NCI-H69 (cell line): ENCODE measurements around the gene RNF126.
A peak's percentile ranks its signal among the peaks of the same experiment; 100 is the strongest.

Source experiments
- DNase-seq: peaks from one replicate; lab custom pipeline; 2025; lab: John Stamatoyannopoulos, UW

Gene RNF126

DNA sequence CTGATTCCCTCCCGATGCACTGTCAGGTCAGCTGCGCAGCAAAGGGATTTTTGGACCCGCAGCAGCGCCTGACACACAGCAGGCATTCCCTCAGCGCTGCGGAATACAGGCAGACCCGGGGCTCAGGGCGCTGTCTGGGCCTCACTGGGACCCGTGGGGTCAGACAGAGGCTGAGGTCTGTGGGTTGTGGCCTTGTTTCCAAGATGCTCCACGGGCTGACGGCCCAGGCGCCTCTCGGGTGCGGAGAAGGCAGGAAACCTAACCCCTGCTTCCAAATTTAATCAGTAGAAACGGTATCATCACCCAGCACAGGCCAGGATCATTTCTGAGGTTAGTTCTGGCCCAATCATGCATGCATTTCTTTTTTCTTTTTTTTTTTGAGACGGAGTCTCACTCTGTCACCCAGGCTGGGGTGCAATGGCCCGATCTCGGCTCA is 686 bp upstream of the RNF126 start:
- DNase-seq = no peak

- DNase-seq = peak; percentile 78
Observed at GRCh38 chr19:662207-662961, 630 bp downstream of the RNF126 start.

DNA sequence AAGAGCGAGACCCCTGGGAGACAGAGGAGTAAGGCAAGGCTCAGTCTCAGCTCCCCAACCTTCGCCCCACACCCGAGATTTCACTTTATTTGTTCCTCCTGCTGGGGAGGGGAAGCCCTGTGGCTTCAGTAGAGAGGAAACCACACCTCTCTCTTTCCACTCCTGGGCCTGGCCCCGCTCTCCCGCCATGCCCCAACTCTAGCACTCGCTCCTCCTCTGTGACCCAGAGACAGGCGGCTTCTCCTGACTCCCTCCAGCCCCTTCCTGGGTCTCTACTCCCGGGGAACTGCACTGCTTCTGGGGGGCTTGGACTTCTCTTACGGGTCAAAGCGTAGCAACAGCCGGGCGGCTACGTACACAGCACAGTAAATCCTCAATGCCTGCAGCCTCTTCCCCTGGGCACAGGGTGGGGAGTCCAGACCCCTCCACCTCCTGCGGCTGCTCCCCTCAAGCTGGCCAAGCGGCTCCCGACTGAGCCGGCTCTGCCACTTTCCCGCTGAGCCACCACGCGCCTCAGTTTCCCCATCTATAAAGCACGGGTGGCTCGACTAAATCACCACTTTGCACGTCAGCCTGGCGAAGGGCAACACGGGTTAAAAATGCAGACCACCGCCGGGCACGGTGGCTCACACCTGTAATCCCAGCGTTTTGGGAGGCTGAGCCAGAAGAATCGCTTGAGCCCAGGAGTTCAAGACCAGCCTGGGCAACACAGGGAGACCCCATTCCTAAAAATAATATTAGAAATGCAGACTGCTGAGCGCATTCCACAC is 1.4 kb downstream of the RNF126 start:
- DNase-seq = no peak

DNA sequence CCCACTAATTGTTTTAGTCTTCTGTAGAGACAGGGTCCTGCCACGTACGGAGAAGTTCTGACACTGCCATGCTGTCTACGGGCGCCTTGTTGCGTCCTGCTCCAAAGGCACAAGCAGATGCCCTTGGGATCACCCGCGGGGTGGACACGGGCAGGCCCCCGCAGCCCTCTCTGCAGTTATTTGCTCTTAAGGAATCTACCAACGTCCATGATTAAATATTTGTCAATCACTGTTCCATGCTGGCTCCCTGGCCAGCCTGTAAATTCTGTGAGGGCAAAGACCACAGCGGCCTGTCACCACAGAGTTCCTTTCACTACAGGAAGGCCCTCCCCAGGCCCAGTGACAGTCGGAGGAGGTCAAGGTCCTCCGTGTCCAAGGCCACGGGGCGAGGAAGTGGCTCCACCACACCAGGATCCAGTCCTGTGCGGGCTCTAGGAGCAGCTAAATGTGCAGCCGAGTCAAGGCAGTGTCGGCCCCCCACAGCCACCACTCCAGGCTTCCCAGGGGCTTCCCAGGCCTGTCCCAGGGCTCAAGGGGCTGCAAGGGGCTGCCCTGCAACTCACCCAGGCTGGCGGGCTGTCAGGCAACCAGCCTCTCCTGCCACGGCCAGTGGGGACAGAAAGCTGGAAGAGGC is 2.1 kb downstream of the RNF126 start:
- no peak for DNase-seq

- no peak for DNase-seq
Observed at GRCh38 chr19:658916-659839, 3.8 kb downstream of the RNF126 start.

- no peak for DNase-seq
Observed at GRCh38 chr19:658059-658839, 4.8 kb downstream of the RNF126 start.

- DNase-seq = no peak
Observed at GRCh38 chr19:657611-658010, 5.4 kb downstream of the RNF126 start.

GRCh38 chr19:656751-657559 is 6.1 kb downstream of the RNF126 start:
- DNase-seq = no peak

GRCh38 chr19:655691-656090 is 7.3 kb downstream of the RNF126 start:
- DNase-seq = no peak

GRCh38 chr19:653425-653824 is 9.6 kb downstream of the RNF126 start:
- no peak for DNase-seq

DNA sequence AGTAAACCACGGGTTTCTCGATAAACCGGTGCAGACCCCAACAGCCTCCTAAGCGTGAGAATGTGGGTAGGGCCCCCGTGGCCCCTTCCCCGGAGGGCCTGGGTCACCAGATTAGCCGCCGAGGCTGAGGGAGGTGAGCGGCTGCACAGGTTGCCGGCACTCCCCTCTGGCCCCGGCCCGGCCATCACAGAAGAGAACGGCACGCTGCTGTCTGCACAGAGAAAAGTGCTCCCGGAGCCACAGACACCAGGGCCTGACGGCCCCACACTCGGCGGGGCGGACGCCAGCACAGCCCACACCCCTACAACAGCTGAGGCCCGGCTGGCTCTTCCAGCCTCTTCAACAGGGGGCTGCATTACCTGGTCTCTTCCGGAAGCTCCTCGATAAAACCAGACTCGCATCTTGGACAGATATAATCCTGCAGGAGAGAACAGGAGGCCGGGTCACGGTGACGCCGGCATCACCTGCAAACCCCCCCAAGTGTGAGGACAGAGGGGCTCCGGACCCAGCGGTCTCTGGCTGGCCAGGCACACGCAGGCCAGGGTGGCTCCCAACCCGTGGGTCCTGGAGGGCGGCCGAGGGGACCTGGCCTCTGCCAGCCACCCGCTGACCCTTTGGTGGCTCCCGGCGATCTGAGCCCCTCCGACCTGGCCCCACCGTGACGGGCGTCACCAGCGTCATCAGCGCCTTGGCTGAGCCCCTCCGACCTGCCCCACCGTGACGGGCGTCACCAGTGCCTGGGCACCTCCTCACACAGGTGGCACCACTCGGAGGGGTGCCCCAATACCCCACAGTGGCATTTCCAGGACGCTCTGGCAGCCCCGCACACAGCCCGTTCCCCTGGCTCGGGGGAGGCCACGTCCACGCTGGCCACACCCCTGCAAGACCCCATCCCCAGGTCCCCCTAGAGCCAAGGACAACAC is 10.3 kb downstream of the RNF126 start:
- no peak for DNase-seq

DNA sequence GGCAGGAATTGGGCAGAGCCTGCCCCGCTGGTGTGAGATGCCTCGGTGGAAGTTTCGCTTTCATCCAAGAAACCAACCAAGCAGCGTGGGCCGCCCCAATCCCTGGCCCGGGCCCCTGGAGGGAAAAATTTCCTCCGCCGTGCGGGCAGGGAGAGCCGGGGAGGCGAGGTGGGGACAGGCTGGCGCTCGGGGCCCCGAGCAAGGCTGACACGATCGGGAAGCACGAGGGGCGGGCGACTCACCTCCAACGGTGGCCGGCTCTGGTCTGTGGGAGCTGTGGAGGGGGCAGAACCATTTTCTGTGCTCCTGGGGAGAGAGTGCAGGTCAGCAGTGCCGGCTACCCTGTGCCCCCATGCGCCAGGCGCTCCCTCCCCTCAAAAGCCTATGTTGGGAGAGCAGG is 11.0 kb downstream of the RNF126 start:
- DNase-seq = no peak

- no peak for DNase-seq
Observed at GRCh38 chr19:651114-651818, 11.7 kb downstream of the RNF126 start.

- no peak for DNase-seq
Observed at GRCh38 chr19:650121-650520, 12.9 kb downstream of the RNF126 start.

DNA sequence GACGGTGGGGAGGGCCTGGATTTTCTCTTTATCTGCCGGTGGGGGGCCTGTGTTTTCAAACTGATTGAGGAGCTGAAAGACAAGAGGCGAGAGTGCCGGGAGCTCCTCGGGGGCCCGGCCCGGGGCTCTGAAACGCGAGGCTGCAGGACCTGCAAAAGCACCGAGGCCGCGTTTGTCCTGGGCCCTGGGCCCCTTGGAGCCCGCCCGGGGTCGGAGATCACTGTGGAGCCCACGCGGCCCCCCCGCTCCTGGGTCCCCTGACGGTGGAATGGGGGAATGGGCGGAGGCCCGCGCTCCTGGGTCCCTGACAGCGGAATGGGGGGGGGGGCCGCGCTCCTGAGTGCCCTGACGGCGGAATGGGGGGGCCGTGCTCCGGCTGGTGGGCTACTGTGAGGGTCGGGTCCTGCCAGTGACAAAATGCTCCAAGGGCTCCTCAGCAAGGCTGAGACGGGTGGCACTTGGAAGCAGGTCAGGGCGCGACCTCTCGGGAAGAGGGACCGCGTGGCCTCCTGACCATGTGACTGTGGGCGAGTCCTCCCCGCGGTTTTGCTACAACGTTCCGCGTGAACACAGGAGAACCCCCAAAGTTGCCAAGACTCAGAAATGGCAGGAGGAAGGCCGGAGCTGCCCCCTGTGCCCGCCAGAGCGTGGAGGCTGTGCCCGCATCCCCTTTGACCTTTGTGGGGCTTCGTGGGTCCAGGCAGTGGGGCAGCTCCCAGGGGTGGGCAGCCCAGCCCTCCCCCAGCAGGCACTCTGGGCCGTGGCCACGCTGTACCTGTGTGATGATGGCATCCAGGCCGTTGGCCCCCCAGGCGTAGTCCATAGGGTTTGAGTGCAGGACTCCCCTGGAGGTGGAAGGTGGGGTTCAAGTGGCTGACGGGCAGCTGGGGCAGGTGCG is 13.9 kb downstream of the RNF126 start:
- no peak for DNase-seq

GRCh38 chr19:648305-648704 is 14.7 kb downstream of the RNF126 start:
- no peak for DNase-seq

GRCh38 chr19:647566-648284 is 15.3 kb downstream of the RNF126 start:
- DNase-seq = no peak
